GM19395 (cell line): ENCODE results near the gene LY9.

Experiments used
- ATAC-seq: cut with Tn5 transposase; IDR thresholded peaks from one replicate; pipeline ENCODE4 v1.9.1; 2021; ENCODE audit warnings: mild to moderate bottlenecking, moderate library complexity; ENCODE audit not compliant: unreplicated experiment

Gene LY9

DNA sequence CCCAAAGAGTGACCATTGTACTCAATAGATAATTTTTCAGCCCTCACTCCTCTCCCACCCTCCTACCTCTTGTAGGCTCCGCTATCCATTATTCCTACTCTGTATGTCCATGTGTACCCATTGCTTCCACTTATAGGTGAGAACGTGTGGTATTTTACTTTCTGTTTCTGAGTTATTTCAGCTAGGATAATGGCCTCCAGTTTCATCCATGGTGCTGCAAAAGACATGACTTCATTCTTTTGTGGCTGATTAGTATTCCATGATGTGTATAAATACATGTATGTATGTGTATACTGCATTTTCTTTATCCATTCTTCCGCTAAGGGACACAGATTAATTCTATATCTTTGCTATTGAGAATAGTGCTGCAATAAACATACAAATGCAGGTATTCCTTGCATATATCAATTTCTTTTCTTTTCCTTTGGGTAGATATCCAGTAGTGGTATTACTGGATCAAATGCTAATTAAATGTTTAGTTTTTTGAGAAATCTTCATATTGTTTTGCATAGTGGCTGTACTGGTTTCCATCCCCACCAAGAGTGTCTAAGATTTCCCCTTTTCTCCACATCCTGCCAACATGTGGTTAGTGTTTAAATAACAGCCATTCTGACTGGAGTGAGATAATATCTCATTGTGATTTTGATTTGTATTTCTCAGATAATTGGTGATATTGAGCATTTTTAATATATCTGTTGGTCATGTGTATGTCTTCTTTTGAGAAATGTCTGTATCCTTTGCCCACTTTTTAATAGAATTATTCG, 4.9 kb downstream of the LY9 start:
- ATAC-seq = no peak

DNA sequence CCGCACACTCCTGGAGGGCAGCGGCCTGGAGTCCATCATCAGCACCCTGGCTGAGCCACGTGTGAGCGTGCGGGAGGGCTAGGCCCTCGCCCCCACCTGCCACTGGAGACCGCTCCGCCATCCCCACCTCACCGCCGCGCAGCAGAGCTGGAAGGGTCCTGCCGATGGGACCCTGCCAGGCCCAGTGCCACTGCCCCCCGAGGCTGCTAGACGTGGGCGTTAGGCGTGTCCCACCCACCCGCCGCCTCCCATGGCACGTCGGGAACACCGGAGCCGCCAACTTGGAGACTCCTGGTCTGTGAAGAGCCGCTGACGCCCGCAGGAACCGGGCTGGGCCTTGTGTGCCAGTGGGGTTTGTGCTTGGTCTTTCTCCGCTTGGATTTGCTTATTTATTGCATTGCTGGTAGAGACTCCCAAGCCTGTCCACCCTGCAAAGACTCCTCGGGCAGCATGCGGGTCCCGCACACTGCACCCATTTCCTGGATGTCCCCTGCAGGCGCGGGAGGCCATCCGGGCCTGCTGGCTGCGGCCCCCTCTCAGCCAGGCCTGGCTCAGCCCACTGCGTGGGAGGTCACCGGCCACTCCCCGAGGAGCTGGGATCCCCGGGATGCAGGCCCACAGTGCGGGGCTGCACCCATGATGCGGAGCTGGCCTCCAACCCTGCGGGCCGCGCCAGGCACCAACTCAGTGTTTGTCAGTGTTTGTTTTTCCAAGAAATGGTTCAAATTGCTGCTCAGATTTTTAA, 6.0 kb downstream of the LY9 start:
- ATAC-seq = no peak

- ATAC-seq = no peak
Observed at GRCh38 chr1:160806109-160806665, 10.2 kb downstream of the LY9 start.

GRCh38 chr1:160806784-160807183, 10.8 kb downstream of the LY9 start:
- no peak for ATAC-seq

- no peak for ATAC-seq
Observed at GRCh38 chr1:160807247-160807646, 11.3 kb downstream of the LY9 start.

DNA sequence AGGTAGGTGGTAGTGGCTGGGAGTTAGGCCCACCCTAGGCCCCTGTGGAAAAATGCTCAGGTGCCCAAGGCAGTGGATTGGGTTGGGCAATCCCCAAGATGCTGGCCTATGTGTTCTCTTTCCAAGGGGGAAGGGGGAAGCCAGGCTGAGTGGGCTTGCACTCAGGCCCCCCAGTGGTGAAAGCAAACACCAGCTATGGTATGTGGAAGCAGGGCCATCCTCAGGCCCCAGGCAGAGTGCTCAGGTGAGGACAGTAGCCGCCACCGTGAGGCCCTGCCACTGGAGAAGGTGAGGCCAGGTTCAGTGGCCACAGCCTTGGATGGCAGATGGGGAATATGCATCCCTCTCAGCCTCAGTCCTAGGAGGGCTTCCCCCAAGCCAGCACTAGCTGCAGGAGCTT, 11.8 kb downstream of the LY9 start:
- no peak for ATAC-seq

DNA sequence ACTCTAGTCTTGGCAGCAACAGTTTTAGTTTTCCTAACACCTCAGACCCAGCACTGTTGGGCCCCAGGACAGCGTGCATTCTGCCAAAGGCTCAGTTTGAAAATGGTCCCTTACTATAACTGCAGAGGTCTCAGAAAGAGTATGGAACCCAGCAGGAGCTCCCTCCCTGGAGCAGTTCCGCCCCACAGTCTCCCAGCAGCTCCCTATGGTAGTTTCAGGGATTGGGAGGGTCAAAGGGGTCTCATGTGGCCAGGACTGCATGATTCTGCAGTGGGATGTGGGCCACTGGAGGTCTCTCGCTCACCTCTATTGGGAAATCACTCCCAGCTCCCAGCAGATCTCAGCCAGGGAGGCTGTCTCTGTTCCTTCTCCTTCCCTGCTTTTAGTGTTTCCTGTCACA, 12.3 kb downstream of the LY9 start:
- no peak for ATAC-seq

DNA sequence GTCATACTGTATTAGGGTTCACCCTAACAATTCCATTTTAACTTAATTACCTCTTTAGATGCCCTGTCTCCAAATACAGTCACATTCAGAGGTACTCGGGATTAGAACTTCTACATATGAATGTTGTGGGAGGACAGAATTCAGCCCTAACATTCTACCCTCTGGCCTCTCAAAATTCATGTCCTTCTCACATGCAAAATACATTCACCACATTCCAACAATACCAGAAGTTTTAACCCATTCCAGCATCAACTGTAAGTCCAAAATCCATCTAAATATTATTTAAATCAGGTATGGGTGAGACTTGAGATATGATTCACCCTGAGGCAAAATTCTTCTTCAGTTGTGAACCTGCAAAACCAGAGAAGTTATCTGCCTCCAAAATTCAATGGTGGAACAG, 14.5 kb downstream of the LY9 start:
- no peak for ATAC-seq

- no peak for ATAC-seq
Observed at GRCh38 chr1:160811147-160811546, 15.2 kb downstream of the LY9 start.

GRCh38 chr1:160813215-160813614, 17.2 kb downstream of the LY9 start:
- no peak for ATAC-seq

GRCh38 chr1:160814316-160814715, 18.3 kb downstream of the LY9 start:
- ATAC-seq = no peak

GRCh38 chr1:160814856-160815255, 18.9 kb downstream of the LY9 start:
- no peak for ATAC-seq

- no peak for ATAC-seq
Observed at GRCh38 chr1:160818207-160818937, 22.4 kb downstream of the LY9 start.

DNA sequence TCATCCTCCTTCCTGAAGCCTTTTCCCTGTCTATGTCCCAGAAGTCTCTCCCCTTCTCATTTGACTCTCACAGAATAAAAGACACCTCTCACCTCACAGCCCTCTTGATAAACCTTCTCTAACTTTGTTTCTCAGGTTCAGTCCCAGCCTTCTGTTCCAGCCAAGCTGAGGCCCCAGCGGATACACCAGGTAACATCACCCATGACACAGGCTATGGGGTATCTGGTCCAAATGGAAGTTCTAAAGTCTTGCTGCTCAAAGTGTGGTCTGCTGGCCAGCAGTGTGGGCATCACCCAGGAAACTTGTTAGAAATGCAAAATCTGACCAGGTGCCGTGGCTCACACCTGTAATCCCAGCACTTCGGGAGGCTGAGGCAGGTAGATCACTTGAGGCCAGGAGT, 23.2 kb downstream of the LY9 start:
- no peak for ATAC-seq

GRCh38 chr1:160821627-160822026, 25.7 kb downstream of the LY9 start:
- ATAC-seq = no peak

DNA sequence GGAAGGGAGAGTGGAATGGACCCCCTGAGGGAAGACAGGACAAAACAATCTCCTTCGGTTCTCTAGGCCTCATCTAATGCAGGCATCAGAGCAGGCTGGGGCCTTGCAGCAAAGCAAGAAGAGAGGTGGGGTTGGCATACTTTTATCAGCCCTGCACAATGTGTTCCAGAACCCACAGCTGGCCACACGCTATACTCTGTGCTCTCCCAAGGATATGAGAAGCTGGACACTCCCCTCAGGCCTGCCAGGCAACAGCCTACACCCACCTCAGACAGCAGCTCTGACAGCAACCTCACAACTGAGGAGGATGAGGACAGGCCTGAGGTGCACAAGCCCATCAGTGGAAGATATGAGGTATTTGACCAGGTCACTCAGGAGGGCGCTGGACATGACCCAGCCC, 27.3 kb downstream of the LY9 start:
- ATAC-seq = no peak

DNA sequence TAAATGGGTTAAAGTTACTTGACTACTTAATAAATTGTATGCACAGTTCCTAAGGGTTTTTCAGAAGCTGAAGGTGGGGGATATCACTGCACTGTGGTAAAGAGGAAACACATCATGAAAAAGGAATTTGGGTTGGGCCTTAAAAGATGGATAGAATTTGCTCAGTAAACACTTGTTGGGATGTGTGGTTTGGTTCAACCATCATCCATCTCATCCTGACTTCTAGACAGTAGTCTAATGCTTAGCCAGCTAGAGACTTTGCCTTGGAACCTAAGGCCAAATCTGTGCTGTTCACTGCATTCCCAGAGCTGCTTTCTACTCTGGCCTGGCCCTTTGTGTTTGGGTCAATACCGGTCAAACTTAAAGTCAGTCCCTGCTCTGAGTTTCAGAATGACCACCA, 30.6 kb downstream of the LY9 start:
- ATAC-seq = no peak

GRCh38 chr1:160827418-160827817, 31.4 kb downstream of the LY9 start:
- no peak for ATAC-seq

DNA sequence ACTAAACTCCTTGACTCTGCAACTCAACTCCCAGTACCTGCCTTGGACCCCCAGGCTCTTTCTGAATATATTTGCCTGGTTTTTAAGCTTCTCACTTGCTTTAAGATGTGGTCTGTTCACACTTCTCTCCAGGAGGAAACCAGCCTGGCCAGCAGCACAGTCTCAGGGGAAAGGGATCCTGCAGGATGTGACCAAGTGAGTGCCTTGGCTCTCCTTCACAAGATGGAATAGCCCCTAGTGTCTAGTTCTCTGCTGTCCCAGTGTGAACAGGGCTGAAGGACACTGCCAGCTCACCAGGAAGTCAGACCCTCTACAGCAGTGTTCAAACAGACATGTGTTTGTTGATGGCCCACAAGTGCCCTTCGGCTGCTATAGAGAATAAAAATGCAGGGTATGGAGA, 33.8 kb downstream of the LY9 start:
- no peak for ATAC-seq

DNA sequence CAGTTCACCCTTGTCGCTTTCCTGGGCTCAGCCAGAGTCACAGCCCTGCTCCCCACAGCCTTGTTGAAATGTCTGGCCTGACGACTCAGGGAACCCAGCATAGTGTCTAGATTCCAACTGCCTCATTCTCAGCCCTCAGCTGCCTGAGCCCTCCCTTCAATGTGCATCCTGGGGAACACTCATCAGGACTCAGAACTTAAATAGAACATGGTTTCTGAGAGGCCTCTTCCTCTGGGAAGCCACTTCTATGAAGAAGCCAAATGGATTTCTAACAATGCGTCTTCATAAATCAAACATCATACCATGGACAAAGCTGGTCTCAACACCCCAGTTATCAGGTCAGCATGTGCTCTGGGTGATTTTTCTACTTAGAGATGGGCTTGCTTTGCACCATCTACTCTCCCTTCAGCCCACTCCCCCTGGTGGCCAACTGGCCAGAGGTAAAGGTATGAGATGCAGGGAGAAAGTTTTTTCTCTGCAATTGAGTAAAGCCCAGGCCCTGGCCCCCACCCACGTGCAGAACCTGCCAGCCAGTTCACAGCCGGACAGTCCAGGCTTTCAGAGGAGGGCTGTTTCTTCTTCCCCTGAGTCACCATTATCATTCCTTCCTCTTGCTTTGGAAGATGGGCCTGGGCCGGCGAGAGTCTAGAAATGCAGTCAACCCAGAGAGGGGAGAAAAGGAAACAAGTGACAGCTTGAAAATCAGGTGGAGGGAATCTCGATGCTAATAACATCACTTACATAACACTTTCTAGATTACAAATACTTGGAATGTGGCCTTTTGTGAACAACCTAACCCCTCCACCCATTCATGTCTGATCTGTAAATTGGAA, 34.6 kb downstream of the LY9 start:
- ATAC-seq = no peak
